Anterior cingulate cortex (tissue), 58 donors: ENCODE data around the gene MTERF4.

ENCODE experiments used
- DNase-seq, 58 donors: peaks; one replicate each; lab custom pipeline; 2025; lab: John Stamatoyannopoulos, UW

MTERF4 gene

GRCh38 chr2:241072553-241073165 lies 29.4 kb downstream of the MTERF4 start:
- no peak for DNase-seq

- DNase-seq, result no peak
These were observed 29.9 kb downstream of the MTERF4 start for GRCh38 chr2:241072151-241072550.

- DNase-seq, result no peak
These were observed 30.4 kb downstream of the MTERF4 start for GRCh38 chr2:241071677-241072111.

GRCh38 chr2:241070811-241071676 lies 31.0 kb downstream of the MTERF4 start:
- no peak for DNase-seq

GRCh38 chr2:241070361-241070760 lies 31.7 kb downstream of the MTERF4 start:
- DNase-seq, result no peak

- no peak for DNase-seq
These were observed 32.2 kb downstream of the MTERF4 start for GRCh38 chr2:241069821-241070281.

- no peak for DNase-seq
These were observed 32.9 kb downstream of the MTERF4 start for GRCh38 chr2:241068942-241069810.

GRCh38 chr2:241068136-241068941 lies 33.7 kb downstream of the MTERF4 start:
- no peak for DNase-seq

GRCh38 chr2:241067501-241068135 lies 34.5 kb downstream of the MTERF4 start:
- DNase-seq, result no peak

GRCh38 chr2:241066893-241067341 lies 35.2 kb downstream of the MTERF4 start:
- DNase-seq, result no peak

- DNase-seq, result no peak
These were observed 35.8 kb downstream of the MTERF4 start for GRCh38 chr2:241066171-241066892.

GRCh38 chr2:241065355-241065803 lies 36.7 kb downstream of the MTERF4 start:
- no peak for DNase-seq

GRCh38 chr2:241064802-241065354 lies 37.2 kb downstream of the MTERF4 start:
- no peak for DNase-seq

- DNase-seq, result peak in 1 of 58 donors; percentile 15
These were observed 37.9 kb downstream of the MTERF4 start for GRCh38 chr2:241064008-241064801.

GRCh38 chr2:241063587-241063986 lies 38.5 kb downstream of the MTERF4 start:
- DNase-seq, result no peak

GRCh38 chr2:241063093-241063551 lies 39.0 kb downstream of the MTERF4 start:
- DNase-seq, result no peak

- no peak for DNase-seq
These were observed 39.5 kb downstream of the MTERF4 start for GRCh38 chr2:241062389-241063092.
